Measurements from ENCODE around the gene TUBA4A.
A peak's percentile ranks its signal among the peaks of the same experiment; 100 is the strongest.

TUBA4A gene

GRCh38 chr2:219253753-219254589 is at the start of gene TUBA4A:
TUBA4A (minus strand) TSS chr2:219253918; CDS start chr2:219253858, 60 bp downstream.
- peaks cover 4% of the 10 kb centered on the region for H3K36me3 ChIP-seq (ENCODE audit: control insufficient read depth, insufficient read depth, low read length)
- H3K4me3 ChIP-seq (ENCODE audit: low read length) = peak within 1 kb of the TSS; percentile 43; the same call in 1 of the 2 replicates
- no peak within 1 kb of the TSS for H3K27ac ChIP-seq (ENCODE audit: low read length)
- DNase-seq (ENCODE audit: low read depth, low spot score) = no peak
- no CpG with 5 or more reads among the region's 76 CpGs for WGBS (ENCODE audit: insufficient coverage, insufficient read length)
- H3K4me1 ChIP-seq (ENCODE audit: control insufficient read depth, insufficient read depth, low read length) = peaks cover 7% of the 10 kb centered on the region
- H3K27me3 ChIP-seq (ENCODE audit: control insufficient read depth, insufficient read depth, low read length) = peaks cover 17% of the 10 kb centered on the region
- H3K9me3 ChIP-seq (ENCODE audit: control insufficient read depth, insufficient read depth, low read length) = no peaks in the 10 kb centered on the region

- no peaks in the 10 kb centered on the region; the same call in 1 of the 2 replicates for H3K27me3 ChIP-seq (ENCODE audit: control insufficient read depth, insufficient read depth, low read length)
- H3K9me3 ChIP-seq (ENCODE audit: control insufficient read depth, insufficient read depth, low read length) = no peaks in the 10 kb centered on the region
- no peak overlapping the region for H3K4me3 ChIP-seq (ENCODE audit: low read length)
- no peak for DNase-seq (ENCODE audit: low read depth, low spot score)
- no peaks in the 10 kb centered on the region for H3K36me3 ChIP-seq (ENCODE audit: control insufficient read depth, insufficient read depth, low read length)
- H3K4me1 ChIP-seq (ENCODE audit: control insufficient read depth, insufficient read depth, low read length) = peaks cover 6% of the 10 kb centered on the region
- no CpG with 5 or more reads among the region's 11 CpGs for WGBS (ENCODE audit: insufficient coverage, insufficient read length)
- H3K27ac ChIP-seq (ENCODE audit: low read length) = no peak overlapping the region
Observed at GRCh38 chr2:219302412-219302968, 48.8 kb upstream of the TUBA4A start.

- DNase-seq (ENCODE audit: low read depth, low spot score) = no peak
- Histone ChIP-seq H3K36me3 (ENCODE audit: control insufficient read depth, insufficient read depth, low read length) (no peaks in the 10 kb centered on the region), H3K4me3 (ENCODE audit: low read length) (no peak overlapping the region), H3K4me1 (ENCODE audit: control insufficient read depth, insufficient read depth, low read length) (peaks cover 7% of the 10 kb centered on the region), H3K9me3 (ENCODE audit: control insufficient read depth, insufficient read depth, low read length) (no peaks in the 10 kb centered on the region), H3K27ac (ENCODE audit: low read length) (no peak overlapping the region), H3K27me3 (ENCODE audit: control insufficient read depth, insufficient read depth, low read length) (peaks cover 2% of the 10 kb centered on the region; the same call in 1 of the 2 replicates)
- no CpG with 5 or more reads among the region's 5 CpGs for WGBS (ENCODE audit: insufficient coverage, insufficient read length)
Observed at GRCh38 chr2:219300022-219300421, 46.3 kb upstream of the TUBA4A start.

GRCh38 chr2:219299372-219299760 is 45.6 kb upstream of the TUBA4A start:
- H3K4me3 ChIP-seq (ENCODE audit: low read length) = no peak overlapping the region
- no peaks in the 10 kb centered on the region for H3K36me3 ChIP-seq (ENCODE audit: control insufficient read depth, insufficient read depth, low read length)
- no CpG with 5 or more reads among the region's 6 CpGs for WGBS (ENCODE audit: insufficient coverage, insufficient read length)
- no peaks in the 10 kb centered on the region for H3K9me3 ChIP-seq (ENCODE audit: control insufficient read depth, insufficient read depth, low read length)
- peaks cover 7% of the 10 kb centered on the region for H3K4me1 ChIP-seq (ENCODE audit: control insufficient read depth, insufficient read depth, low read length)
- H3K27ac ChIP-seq (ENCODE audit: low read length) = no peak overlapping the region
- peaks cover 2% of the 10 kb centered on the region; the same call in 1 of the 2 replicates for H3K27me3 ChIP-seq (ENCODE audit: control insufficient read depth, insufficient read depth, low read length)
- no peak for DNase-seq (ENCODE audit: low read depth, low spot score)

GRCh38 chr2:219298759-219299371 is 45.1 kb upstream of the TUBA4A start:
- Histone ChIP-seq H3K4me1 (ENCODE audit: control insufficient read depth, insufficient read depth, low read length) (peaks cover 9% of the 10 kb centered on the region), H3K36me3 (ENCODE audit: control insufficient read depth, insufficient read depth, low read length) (no peaks in the 10 kb centered on the region), H3K27me3 (ENCODE audit: control insufficient read depth, insufficient read depth, low read length) (peaks cover 2% of the 10 kb centered on the region; the same call in 1 of the 2 replicates), H3K27ac (ENCODE audit: low read length) (no peak overlapping the region), H3K4me3 (ENCODE audit: low read length) (no peak overlapping the region), H3K9me3 (ENCODE audit: control insufficient read depth, insufficient read depth, low read length) (no peaks in the 10 kb centered on the region)
- DNase-seq (ENCODE audit: low read depth, low spot score) = no peak
- WGBS (ENCODE audit: insufficient coverage, insufficient read length) = no CpG with 5 or more reads among the region's 15 CpGs

- H3K4me1 ChIP-seq (ENCODE audit: control insufficient read depth, insufficient read depth, low read length) = peaks cover 9% of the 10 kb centered on the region
- H3K9me3 ChIP-seq (ENCODE audit: control insufficient read depth, insufficient read depth, low read length) = no peaks in the 10 kb centered on the region
- WGBS (ENCODE audit: insufficient coverage, insufficient read length) = no CpG with 5 or more reads among the region's 14 CpGs
- no peaks in the 10 kb centered on the region for H3K36me3 ChIP-seq (ENCODE audit: control insufficient read depth, insufficient read depth, low read length)
- DNase-seq (ENCODE audit: low read depth, low spot score) = no peak
- no peak overlapping the region for H3K4me3 ChIP-seq (ENCODE audit: low read length)
- peaks cover 2% of the 10 kb centered on the region; the same call in 1 of the 2 replicates for H3K27me3 ChIP-seq (ENCODE audit: control insufficient read depth, insufficient read depth, low read length)
- H3K27ac ChIP-seq (ENCODE audit: low read length) = no peak overlapping the region
Observed at GRCh38 chr2:219297766-219298456, 44.2 kb upstream of the TUBA4A start.

- DNase-seq (ENCODE audit: low read depth, low spot score) = no peak
- WGBS (ENCODE audit: insufficient coverage, insufficient read length) = no CpG with 5 or more reads among the region's 25 CpGs
- peaks cover 2% of the 10 kb centered on the region; the same call in 1 of the 2 replicates for H3K27me3 ChIP-seq (ENCODE audit: control insufficient read depth, insufficient read depth, low read length)
- no peak overlapping the region for H3K27ac ChIP-seq (ENCODE audit: low read length)
- peaks cover 9% of the 10 kb centered on the region for H3K4me1 ChIP-seq (ENCODE audit: control insufficient read depth, insufficient read depth, low read length)
- H3K36me3 ChIP-seq (ENCODE audit: control insufficient read depth, insufficient read depth, low read length) = no peaks in the 10 kb centered on the region
- no peak overlapping the region for H3K4me3 ChIP-seq (ENCODE audit: low read length)
- H3K9me3 ChIP-seq (ENCODE audit: control insufficient read depth, insufficient read depth, low read length) = no peaks in the 10 kb centered on the region
Observed at GRCh38 chr2:219296631-219297391, 43.1 kb upstream of the TUBA4A start.

GRCh38 chr2:219296142-219296541 is 42.4 kb upstream of the TUBA4A start:
- peaks cover 2% of the 10 kb centered on the region; the same call in 1 of the 2 replicates for H3K27me3 ChIP-seq (ENCODE audit: control insufficient read depth, insufficient read depth, low read length)
- no peaks in the 10 kb centered on the region for H3K9me3 ChIP-seq (ENCODE audit: control insufficient read depth, insufficient read depth, low read length)
- H3K27ac ChIP-seq (ENCODE audit: low read length) = no peak overlapping the region
- H3K4me3 ChIP-seq (ENCODE audit: low read length) = no peak overlapping the region
- DNase-seq (ENCODE audit: low read depth, low spot score) = no peak
- WGBS (ENCODE audit: insufficient coverage, insufficient read length) = no CpG with 5 or more reads among the region's 14 CpGs
- peaks cover 9% of the 10 kb centered on the region for H3K4me1 ChIP-seq (ENCODE audit: control insufficient read depth, insufficient read depth, low read length)
- no peaks in the 10 kb centered on the region for H3K36me3 ChIP-seq (ENCODE audit: control insufficient read depth, insufficient read depth, low read length)

- peak overlapping the region; percentile 72; the same call in 1 of the 2 replicates for H3K4me3 ChIP-seq (ENCODE audit: low read length)
- peaks cover 2% of the 10 kb centered on the region; the same call in 1 of the 2 replicates for H3K27me3 ChIP-seq (ENCODE audit: control insufficient read depth, insufficient read depth, low read length)
- no CpG with 5 or more reads among the region's 67 CpGs for WGBS (ENCODE audit: insufficient coverage, insufficient read length)
- H3K36me3 ChIP-seq (ENCODE audit: control insufficient read depth, insufficient read depth, low read length) = no peaks in the 10 kb centered on the region; the same call in 1 of the 2 replicates
- H3K4me1 ChIP-seq (ENCODE audit: control insufficient read depth, insufficient read depth, low read length) = peaks cover 8% of the 10 kb centered on the region
- DNase-seq (ENCODE audit: low read depth, low spot score) = peak; percentile 94
- no peaks in the 10 kb centered on the region for H3K9me3 ChIP-seq (ENCODE audit: control insufficient read depth, insufficient read depth, low read length)
- no peak overlapping the region for H3K27ac ChIP-seq (ENCODE audit: low read length)
Observed at GRCh38 chr2:219294356-219295351, 40.9 kb upstream of the TUBA4A start.
